Smooth muscle cell (in vitro differentiated cells): ENCODE results near the gene MRGPRD. TPM values are rescaled to one million over a fixed set of nuclear protein-coding genes. Genes with fewer than 3 reads are reported as not detected.

Experiments used
- DNase-seq: peaks from one replicate; lab custom pipeline; 2025; ENCODE audit not compliant: unreplicated experiment; lab: John Stamatoyannopoulos, UW
- H2AFZ ChIP-seq: fragments of 200-600 bp; sonication (generic); 2 replicates; pipeline ENCODE4 v1.6.0; 2016; ENCODE audit warnings: antibody characterized with exemption, low read depth, mild to moderate bottlenecking
- H3F3A ChIP-seq: fragments of 200-600 bp; sonication (generic); 2 replicates; pipeline ENCODE4 v1.6.0; 2017; ENCODE audit warnings: antibody characterized with exemption, low read depth
- H3K27ac ChIP-seq: fragments of 200-600 bp; sonication (generic); 2 replicates; pipeline ENCODE4 v1.5.1; 2016; ENCODE audit warnings: low read depth, mild to moderate bottlenecking
- H3K27me3 ChIP-seq: fragments of 200-600 bp; sonication (generic); 2 replicates; pipeline ENCODE4 v1.6.1; 2016; ENCODE audit warnings: low read depth, mild to moderate bottlenecking
- H3K36me3 ChIP-seq: fragments of 200-600 bp; sonication (generic); 2 replicates; pipeline ENCODE4 v1.5.1; 2016; ENCODE audit warnings: low read depth
- H3K4me1 ChIP-seq: fragments of 200-600 bp; sonication (generic); 2 replicates; pipeline ENCODE4 v1.5.1; 2016; ENCODE audit warnings: low read depth
- H3K4me2 ChIP-seq: fragments of 200-600 bp; sonication (generic); 2 replicates; pipeline ENCODE4 v1.6.0; 2016; ENCODE audit warnings: mild to moderate bottlenecking
- H3K4me3 ChIP-seq: fragments of 200-600 bp; sonication (generic); 2 replicates; pipeline ENCODE4 v1.5.1; 2016; ENCODE audit warnings: mild to moderate bottlenecking
- H3K79me2 ChIP-seq: fragments of 200-600 bp; sonication (generic); 2 replicates; pipeline ENCODE4 v1.6.0; 2016; ENCODE audit warnings: low read depth, mild to moderate bottlenecking
- H3K9ac ChIP-seq: fragments of 200-600 bp; sonication (generic); 2 replicates; pipeline ENCODE4 v1.6.0; 2016; ENCODE audit warnings: low read depth
- H3K9me3 ChIP-seq: fragments of 200-600 bp; sonication (generic); replicated peaks from 2 replicates; pipeline ENCODE4 v1.5.1; 2016; ENCODE audit warnings: low read depth
- H4K20me1 ChIP-seq: fragments of 200-600 bp; sonication (generic); 2 replicates; pipeline ENCODE4 v1.6.0; 2016; ENCODE audit warnings: low read depth
- CTCF ChIP-seq: fragments of 200-600 bp; sonication (generic); IDR thresholded peaks from 2 replicates; pipeline ENCODE4 v1.5.1; 2017; ENCODE audit warnings: borderline replicate concordance, mild to moderate bottlenecking, antibody characterized with exemption; ENCODE audit not compliant: insufficient read depth, poor library complexity, severe bottlenecking
- WGBS: methylation state at CpG from one replicate; pipeline ENCODE4 v1.1.7; 2016; ENCODE audit warnings: low lambda C conversion rate; 5-methylcytosine and 5-hydroxymethylcytosine counted together
- polyA plus RNA-seq: library from polyadenylated mRNA; unstranded; fragments of >200 nt; fragmentation: Nextera tagmentation; extraction: Ambion mirVana; gene quantifications from 2 replicates; pipeline ENCODE4 v1.2.1, GENCODE V29; 2016
- total RNA-seq: library from RNA; depleted of rRNA; stranded (reverse); fragments of >200 nt; gene quantifications from 2 replicates; pipeline ENCODE4 v1.2.3, GENCODE V29; 2014

Gene MRGPRD
- total RNA-seq (not detected in 2 replicates), polyA plus RNA-seq (0.25 TPM in 1 of 2 replicates, not detected in the other)

- H3K9me3 ChIP-seq, result no peaks in the 10 kb centered on the region
- no peaks in the 10 kb centered on the region for H3K4me1 ChIP-seq
- H3F3A ChIP-seq, result no peaks in the 10 kb centered on the region
- no peaks in the 10 kb centered on the region for H3K79me2 ChIP-seq
- TF ChIP-seq CTCF, result no peak
- H3K9ac ChIP-seq, result no peak within 1 kb of the TSS
- H3K27me3 ChIP-seq, result no peaks in the 10 kb centered on the region
- WGBS, result 82% methylated on average over 8 of the region's 8 CpGs
- no peak for DNase-seq
- H3K4me3 ChIP-seq, result no peak within 1 kb of the TSS
- no peaks in the 10 kb centered on the region for H4K20me1 ChIP-seq
- H2AFZ ChIP-seq, result no peak within 1 kb of the TSS
- H3K36me3 ChIP-seq, result no peaks in the 10 kb centered on the region
- no peak within 1 kb of the TSS for H3K27ac ChIP-seq
- H3K4me2 ChIP-seq, result no peak within 1 kb of the TSS
These were observed at the start of gene MRGPRD for GRCh38 chr11:68980776-68981065. MRGPRD (minus strand) TSS chr11:68980986; CDS start chr11:68980986, 0 bp downstream.

- Histone ChIP-seq H3K9ac (no peak overlapping the region), H3K9me3 (no peaks in the 10 kb centered on the region), H3K36me3 (no peaks in the 10 kb centered on the region), H3K4me1 (no peaks in the 10 kb centered on the region), H4K20me1 (no peaks in the 10 kb centered on the region), H3F3A (no peaks in the 10 kb centered on the region), H3K4me3 (no peak overlapping the region), H3K79me2 (no peaks in the 10 kb centered on the region), H3K27ac (no peak overlapping the region), H3K4me2 (no peak overlapping the region), H3K27me3 (no peaks in the 10 kb centered on the region), H2AFZ (no peak overlapping the region)
- WGBS, result 93% methylated on average over 6 of the region's 6 CpGs
- DNase-seq, result no peak
- no peak for TF ChIP-seq CTCF
These were observed 49.5 kb upstream of the MRGPRD start for GRCh38 chr11:69030301-69030700.

GRCh38 chr11:69027704-69028372 is 47.1 kb upstream of the MRGPRD start:
- H2AFZ ChIP-seq, result no peak overlapping the region
- H3K4me1 ChIP-seq, result no peaks in the 10 kb centered on the region
- H4K20me1 ChIP-seq, result no peaks in the 10 kb centered on the region
- H3K36me3 ChIP-seq, result no peaks in the 10 kb centered on the region
- no peak for TF ChIP-seq CTCF
- no peaks in the 10 kb centered on the region for H3F3A ChIP-seq
- no peaks in the 10 kb centered on the region for H3K9me3 ChIP-seq
- no peaks in the 10 kb centered on the region for H3K27me3 ChIP-seq
- 71% methylated on average over 9 of the region's 9 CpGs for WGBS
- H3K79me2 ChIP-seq, result no peaks in the 10 kb centered on the region
- no peak overlapping the region for H3K9ac ChIP-seq
- no peak for DNase-seq
- no peak overlapping the region for H3K27ac ChIP-seq
- no peak overlapping the region for H3K4me2 ChIP-seq
- no peak overlapping the region for H3K4me3 ChIP-seq

- no peak for DNase-seq
- H3K27ac ChIP-seq, result no peak overlapping the region
- no peak overlapping the region for H3K4me3 ChIP-seq
- H3K36me3 ChIP-seq, result no peaks in the 10 kb centered on the region
- no peaks in the 10 kb centered on the region for H3K27me3 ChIP-seq
- no peak for TF ChIP-seq CTCF
- H3K79me2 ChIP-seq, result no peaks in the 10 kb centered on the region
- no peaks in the 10 kb centered on the region for H4K20me1 ChIP-seq
- H3K4me2 ChIP-seq, result no peak overlapping the region
- H3F3A ChIP-seq, result no peaks in the 10 kb centered on the region
- no peak overlapping the region for H3K9ac ChIP-seq
- H3K4me1 ChIP-seq, result no peaks in the 10 kb centered on the region
- no peaks in the 10 kb centered on the region for H3K9me3 ChIP-seq
- 93% methylated on average over 6 of the region's 6 CpGs for WGBS
- H2AFZ ChIP-seq, result no peak overlapping the region
These were observed 43.7 kb upstream of the MRGPRD start for GRCh38 chr11:69024509-69024908.
